RCC 7860 (cell line): Measurements from ENCODE around the gene CYBA.

Experiments
- DNase-seq: peaks from one replicate; pipeline ENCODE4 v3.0.0-alpha.2; 2015; ENCODE audit warnings: low spot score
- FAIRE-seq: peaks from 2 replicates; lab custom pipeline; 2012; peaks lifted over from hg19 to GRCh38; lab: Jason Lieb, UNC

Gene CYBA

GRCh38 chr16:88631920-88632586, 18.8 kb downstream of the CYBA start:
- no peak for DNase-seq
- FAIRE-seq = no peak

- no peak for DNase-seq
- no peak for FAIRE-seq
These were observed 19.5 kb downstream of the CYBA start for GRCh38 chr16:88631384-88631783.

- FAIRE-seq (no peak), DNase-seq (no peak)
These were observed 19.9 kb downstream of the CYBA start for GRCh38 chr16:88630941-88631340.

- DNase-seq (no peak), FAIRE-seq (no peak)
These were observed 20.4 kb downstream of the CYBA start for GRCh38 chr16:88630433-88630832.

- FAIRE-seq = no peak
- DNase-seq = no peak
These were observed 21.0 kb downstream of the CYBA start for GRCh38 chr16:88629835-88630234.

GRCh38 chr16:88628512-88628974, 22.3 kb downstream of the CYBA start:
- FAIRE-seq (no peak), DNase-seq (no peak)

- DNase-seq = no peak
- no peak for FAIRE-seq
These were observed 23.1 kb downstream of the CYBA start for GRCh38 chr16:88627531-88628411.

GRCh38 chr16:88626646-88627045, 24.2 kb downstream of the CYBA start:
- DNase-seq (no peak), FAIRE-seq (no peak)

GRCh38 chr16:88624977-88625576, 25.8 kb downstream of the CYBA start:
- DNase-seq (no peak), FAIRE-seq (no peak)

GRCh38 chr16:88624481-88624880, 26.4 kb downstream of the CYBA start:
- FAIRE-seq (no peak), DNase-seq (no peak)

- no peak for FAIRE-seq
- DNase-seq = no peak
These were observed 27.0 kb downstream of the CYBA start for GRCh38 chr16:88623858-88624257.

GRCh38 chr16:88622866-88623265, 28.0 kb downstream of the CYBA start:
- DNase-seq = no peak
- FAIRE-seq = no peak

- FAIRE-seq (no peak), DNase-seq (no peak)
These were observed 28.7 kb downstream of the CYBA start for GRCh38 chr16:88622125-88622524.

GRCh38 chr16:88619859-88620815, 30.7 kb downstream of the CYBA start:
- no peak for FAIRE-seq
- no peak for DNase-seq

- FAIRE-seq = no peak
These were observed 31.7 kb downstream of the CYBA start for GRCh38 chr16:88618956-88619667.

GRCh38 chr16:88618182-88618955, 32.5 kb downstream of the CYBA start:
- DNase-seq (no peak), FAIRE-seq (no peak)

More at GRCh38 chr16:88618956-88619667, 31.7 kb downstream of the CYBA start:
- DNase-seq = no peak

- DNase-seq (no peak), FAIRE-seq (no peak)
These were observed 33.4 kb downstream of the CYBA start for GRCh38 chr16:88617268-88618031.

- FAIRE-seq (no peak), DNase-seq (no peak)
These were observed 34.1 kb downstream of the CYBA start for GRCh38 chr16:88616736-88617135.
